Mammary epithelial cell (primary cell): ENCODE measurements around the gene TTBK1.

Experiments
- EZH2 ChIP-seq: IDR thresholded peaks from 2 replicates; pipeline ENCODE4 v1.6.1; 2012; ENCODE audit warnings: low read length, inconsistent platforms, borderline replicate concordance
- TF ChIP-seq, protein P1 (sequence below), 2 donors: IDR thresholded peaks in 1 of 2; conservative IDR thresholded peaks in 1 of 2; 2 replicates each; pipeline ENCODE4 v1.5.1; 2011 to 2012; ENCODE audit warnings: inconsistent platforms in 2 of 2, low read length in 2 of 2, mild to moderate bottlenecking in 2 of 2, control low read depth in 1 of 2, low read depth in 1 of 2; ENCODE audit not compliant: insufficient read depth in 1 of 2; ENCODE audit errors: extremely low read depth in 1 of 2

- TF ChIP-seq EZH2 = no peak
- TF ChIP-seq, protein P1, sequence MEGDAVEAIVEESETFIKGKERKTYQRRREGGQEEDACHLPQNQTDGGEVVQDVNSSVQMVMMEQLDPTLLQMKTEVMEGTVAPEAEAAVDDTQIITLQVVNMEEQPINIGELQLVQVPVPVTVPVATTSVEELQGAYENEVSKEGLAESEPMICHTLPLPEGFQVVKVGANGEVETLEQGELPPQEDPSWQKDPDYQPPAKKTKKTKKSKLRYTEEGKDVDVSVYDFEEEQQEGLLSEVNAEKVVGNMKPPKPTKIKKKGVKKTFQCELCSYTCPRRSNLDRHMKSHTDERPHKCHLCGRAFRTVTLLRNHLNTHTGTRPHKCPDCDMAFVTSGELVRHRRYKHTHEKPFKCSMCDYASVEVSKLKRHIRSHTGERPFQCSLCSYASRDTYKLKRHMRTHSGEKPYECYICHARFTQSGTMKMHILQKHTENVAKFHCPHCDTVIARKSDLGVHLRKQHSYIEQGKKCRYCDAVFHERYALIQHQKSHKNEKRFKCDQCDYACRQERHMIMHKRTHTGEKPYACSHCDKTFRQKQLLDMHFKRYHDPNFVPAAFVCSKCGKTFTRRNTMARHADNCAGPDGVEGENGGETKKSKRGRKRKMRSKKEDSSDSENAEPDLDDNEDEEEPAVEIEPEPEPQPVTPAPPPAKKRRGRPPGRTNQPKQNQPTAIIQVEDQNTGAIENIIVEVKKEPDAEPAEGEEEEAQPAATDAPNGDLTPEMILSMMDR (conservative IDR thresholded peaks at IDR 0.05 in 1 of 2, IDR thresholded peaks at IDR 0.05 in 1 of 2; ENCODE audit: extremely low read depth in 1 of 2, insufficient read depth in 1 of 2, low read depth in 1 of 2, low read length in 2 of 2) = no peak
Observed at GRCh38 chr6:43248791-43249190, 5.5 kb downstream of the TTBK1 start.
